GM18499 (cell line): ENCODE measurements around the gene STIP1.
A peak's percentile ranks its signal among the peaks of the same experiment; 100 is the strongest.
"Not testable (repeated sequence)": the region's sequence is repeated elsewhere in the genome, so short reads cannot be mapped to it uniquely, and the experiment has no call there.

Experiments
- ATAC-seq: cut with Tn5 transposase; IDR thresholded peaks from one replicate; pipeline ENCODE4 v1.9.1; 2021; ENCODE audit warnings: moderate number of reproducible peaks; ENCODE audit not compliant: insufficient read depth, unreplicated experiment

Gene STIP1

GRCh38 chr11:64234647-64235379 lies 48.8 kb downstream of the STIP1 start:
- ATAC-seq = no peak

- ATAC-seq = no peak
Measured at GRCh38 chr11:64235437-64236161, 49.6 kb downstream of the STIP1 start.

- ATAC-seq = no peak
Measured at GRCh38 chr11:64237484-64237951, 51.5 kb downstream of the STIP1 start.

- no peak for ATAC-seq
Measured at GRCh38 chr11:64238076-64238475, 52.1 kb downstream of the STIP1 start.

- no peak for ATAC-seq
Measured at GRCh38 chr11:64238999-64239398, 53.0 kb downstream of the STIP1 start.

- no peak for ATAC-seq
Measured at GRCh38 chr11:64239662-64240434, 53.9 kb downstream of the STIP1 start.

- peak; percentile 34 for ATAC-seq
Measured at GRCh38 chr11:64240435-64241240, 54.7 kb downstream of the STIP1 start, which contains the start of gene FKBP2. FKBP2 (plus strand) TSS chr11:64241095; CDS start chr11:64242388, 1,293 bp downstream.

GRCh38 chr11:64241241-64241490 lies 55.2 kb downstream of the STIP1 start:
- peak; percentile 39 for ATAC-seq

GRCh38 chr11:64241491-64242374 lies 55.8 kb downstream of the STIP1 start:
- no peak for ATAC-seq

GRCh38 chr11:64243236-64243854 lies 57.4 kb downstream of the STIP1 start:
- no peak for ATAC-seq

GRCh38 chr11:64244107-64244506 lies 58.1 kb downstream of the STIP1 start:
- ATAC-seq = no peak

GRCh38 chr11:64244966-64245365 lies 59.0 kb downstream of the STIP1 start:
- no peak for ATAC-seq

GRCh38 chr11:64245401-64245796 lies 59.4 kb downstream of the STIP1 start:
- no peak for ATAC-seq

- no peak for ATAC-seq
Measured at GRCh38 chr11:64245797-64246620, 60.0 kb downstream of the STIP1 start.

GRCh38 chr11:64246621-64246870 lies 60.6 kb downstream of the STIP1 start:
- ATAC-seq = not testable (repeated sequence)

GRCh38 chr11:64246871-64247728 lies 61.1 kb downstream of the STIP1 start, which contains the start of gene PPP1R14B:
PPP1R14B (minus strand) TSS chr11:64246943; CDS start chr11:64246673, 270 bp downstream.
- no peak for ATAC-seq
